HG02623 (cell line): ENCODE results near the gene PLA2G6.
"Not testable (repeated sequence)": the region's sequence is repeated elsewhere in the genome, so short reads cannot be mapped to it uniquely, and the experiment has no call there.

Experiments used
- ATAC-seq: cut with Tn5 transposase; IDR thresholded peaks from one replicate; pipeline ENCODE4 v1.9.1; 2021; ENCODE audit warnings: moderate library complexity; ENCODE audit not compliant: unreplicated experiment

Gene PLA2G6

DNA sequence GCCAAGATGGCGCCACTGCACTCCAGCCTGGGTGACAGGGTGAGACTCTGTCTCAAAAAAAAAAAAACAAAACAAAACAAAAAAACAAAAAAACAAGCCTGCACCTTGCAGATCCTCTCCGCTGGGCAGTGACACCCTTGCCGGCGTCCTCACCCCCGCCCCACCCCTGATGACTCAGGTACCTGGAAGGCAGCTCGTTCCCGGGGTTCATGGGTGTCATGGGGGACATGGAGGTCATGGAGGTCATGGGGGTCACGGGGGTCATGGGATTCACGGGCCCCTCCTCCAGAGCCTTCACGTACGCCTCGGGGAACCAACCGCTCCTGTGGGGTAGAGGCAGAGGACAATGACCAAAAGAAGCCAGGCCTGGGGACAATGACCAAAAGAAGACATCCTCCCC, 94.7 kb downstream of the PLA2G6 start:
- no peak for ATAC-seq

DNA sequence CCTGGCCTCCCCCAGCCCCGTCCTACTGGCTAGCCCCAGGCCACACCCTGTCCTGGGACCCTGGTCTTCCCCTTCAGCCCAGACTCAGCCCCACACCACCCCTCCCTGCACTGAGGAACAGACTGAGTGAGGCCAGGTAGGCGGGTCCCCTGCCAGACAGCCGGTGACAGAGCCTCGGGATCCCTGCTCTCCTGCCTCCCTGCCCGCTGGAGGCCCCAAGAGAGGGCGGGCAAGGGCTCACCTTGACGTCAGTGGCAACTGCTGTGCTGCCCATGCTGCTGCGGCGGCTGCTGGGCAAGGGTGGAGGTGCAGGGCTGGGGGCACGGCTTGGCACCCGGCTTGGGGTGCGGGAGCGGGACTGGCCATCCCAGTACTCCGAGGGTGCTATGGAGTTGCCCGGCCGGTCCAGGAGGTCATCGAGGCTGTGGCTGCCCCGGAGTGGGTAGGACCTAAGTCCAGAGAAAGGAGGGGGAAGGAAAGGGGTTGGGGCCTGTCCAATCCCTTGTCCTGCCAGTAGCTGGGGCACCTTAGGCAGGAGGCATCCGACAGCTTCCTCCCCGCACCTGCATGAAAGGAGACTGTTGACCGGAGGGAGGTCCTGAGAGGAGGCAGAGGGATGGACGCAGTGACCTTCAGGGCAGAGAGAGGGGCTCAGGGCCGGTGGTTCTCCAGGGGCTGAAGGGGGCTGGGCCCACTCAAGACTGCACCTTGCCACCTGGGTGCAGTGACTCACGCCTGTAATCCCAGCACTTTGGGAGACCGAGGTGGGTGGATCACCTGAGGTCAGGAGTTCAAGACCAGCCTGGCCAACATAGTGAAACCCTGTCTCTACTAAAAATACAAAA, 95.4 kb downstream of the PLA2G6 start:
- no peak for ATAC-seq

DNA sequence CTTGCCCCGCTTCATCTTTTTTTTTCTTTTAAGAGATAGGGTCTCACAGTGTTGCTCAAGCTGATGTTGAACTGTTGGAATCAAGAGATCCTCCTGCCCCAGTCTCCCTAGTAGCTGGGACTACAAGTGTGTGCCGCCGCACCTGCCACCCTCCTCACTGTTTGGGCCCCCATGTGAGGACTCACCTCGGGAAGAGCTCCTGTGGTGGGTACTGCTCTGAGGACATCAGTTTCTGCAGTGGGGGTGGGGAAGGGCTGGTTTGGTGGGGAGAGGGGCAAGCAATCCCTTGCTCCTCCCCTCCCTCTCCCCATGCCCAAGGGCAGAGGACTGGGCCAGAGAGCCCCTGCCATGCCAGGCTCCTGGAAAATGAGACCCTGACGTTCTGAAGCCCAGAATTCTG, 96.1 kb downstream of the PLA2G6 start:
- no peak for ATAC-seq

DNA sequence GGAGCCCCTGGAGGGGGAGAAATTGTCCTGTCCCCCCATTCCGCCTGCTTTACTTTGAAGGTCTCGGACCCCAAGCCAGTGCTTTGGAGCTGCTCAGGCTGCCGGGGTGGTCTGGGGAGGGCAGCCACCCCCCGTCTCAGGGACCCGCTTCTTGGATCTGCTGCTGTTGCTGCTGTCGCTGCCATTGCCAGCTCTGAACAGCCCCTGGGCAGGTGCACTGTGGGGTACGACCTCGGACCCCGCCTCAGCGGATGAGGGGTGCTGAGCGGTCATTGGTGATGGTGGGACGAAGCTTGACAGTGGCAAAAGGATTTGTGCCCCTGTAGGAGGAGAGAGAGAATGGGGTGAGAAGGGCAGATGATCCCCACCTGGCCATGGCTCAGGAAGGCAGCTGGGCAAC, 96.6 kb downstream of the PLA2G6 start:
- ATAC-seq: no peak

DNA sequence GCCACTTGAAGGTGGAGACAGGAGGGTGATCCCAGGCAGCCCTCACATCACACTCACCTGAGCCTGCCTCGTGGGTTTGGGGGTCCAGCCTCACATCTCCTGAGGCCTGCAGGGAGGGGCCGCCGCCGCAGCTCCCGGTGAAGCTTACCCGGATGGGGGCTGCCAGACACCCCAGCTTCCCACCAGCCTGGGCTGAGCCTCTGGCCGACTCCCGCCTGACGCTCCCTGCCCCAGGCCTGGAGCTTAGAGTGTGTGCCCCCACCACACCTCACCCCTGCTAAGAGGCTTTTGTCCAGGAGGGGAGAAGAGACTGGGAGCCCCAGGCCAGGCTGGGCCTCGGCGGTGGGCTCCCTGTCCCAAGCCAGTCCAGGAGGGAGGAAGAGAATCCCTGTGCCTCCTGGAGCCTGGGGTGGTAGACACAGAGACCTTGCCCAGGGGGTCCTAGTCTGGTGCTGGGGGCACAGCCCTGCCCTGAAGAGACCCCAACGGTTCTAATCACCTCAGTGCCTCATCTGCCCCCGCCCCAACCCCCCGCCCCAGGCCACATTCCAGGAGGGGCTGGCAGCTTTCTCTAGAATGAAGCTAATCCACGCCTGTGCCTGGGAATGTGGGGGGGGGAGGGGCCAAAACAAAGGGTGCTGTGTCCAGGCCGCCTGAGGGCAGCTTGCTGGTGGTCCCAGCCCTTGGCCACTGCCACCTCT, 97.5 kb downstream of the PLA2G6 start, which contains the start of gene SLC16A8:
Gene SLC16A8, minus strand, starts transcription at position 254 of the 701 bp plus-strand sequence. CDS start 1,311 bp downstream, outside the sequence.
- no peak for ATAC-seq

DNA sequence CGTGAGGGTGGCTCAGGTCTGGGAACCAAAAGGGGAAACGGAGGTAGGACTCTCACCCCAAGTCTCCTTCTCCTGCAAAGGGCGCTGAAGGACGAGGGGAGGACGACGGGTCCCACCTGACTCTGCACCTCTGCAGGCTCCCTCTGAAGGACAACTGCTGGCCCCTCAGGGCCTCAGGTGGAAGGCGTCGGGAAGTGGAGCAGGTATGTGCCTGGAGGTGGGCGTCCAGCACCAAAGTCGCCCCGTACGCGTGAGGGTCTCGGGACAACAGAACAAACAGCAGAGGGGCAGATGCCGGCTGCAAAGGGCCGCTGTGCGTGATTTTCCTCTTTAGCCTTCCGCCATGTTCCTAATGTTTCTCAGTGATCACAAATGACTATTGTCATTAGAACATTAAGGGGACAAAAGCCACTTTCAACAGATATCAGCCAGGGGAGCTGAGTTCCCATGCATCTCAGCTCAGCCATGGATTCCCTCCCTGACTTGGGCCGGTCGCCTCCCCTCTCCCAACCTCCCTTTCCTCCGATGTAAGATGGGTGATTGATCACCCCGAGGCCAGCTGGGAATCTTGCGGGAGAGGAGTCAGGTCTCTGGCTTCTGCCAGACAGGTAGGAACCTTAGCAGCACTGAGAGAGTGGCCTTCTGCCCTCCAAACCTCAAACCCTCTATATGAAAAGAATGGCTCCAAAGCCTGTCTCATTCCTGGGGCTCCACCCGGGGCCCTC, 98.5 kb downstream of the PLA2G6 start:
- ATAC-seq: no peak

DNA sequence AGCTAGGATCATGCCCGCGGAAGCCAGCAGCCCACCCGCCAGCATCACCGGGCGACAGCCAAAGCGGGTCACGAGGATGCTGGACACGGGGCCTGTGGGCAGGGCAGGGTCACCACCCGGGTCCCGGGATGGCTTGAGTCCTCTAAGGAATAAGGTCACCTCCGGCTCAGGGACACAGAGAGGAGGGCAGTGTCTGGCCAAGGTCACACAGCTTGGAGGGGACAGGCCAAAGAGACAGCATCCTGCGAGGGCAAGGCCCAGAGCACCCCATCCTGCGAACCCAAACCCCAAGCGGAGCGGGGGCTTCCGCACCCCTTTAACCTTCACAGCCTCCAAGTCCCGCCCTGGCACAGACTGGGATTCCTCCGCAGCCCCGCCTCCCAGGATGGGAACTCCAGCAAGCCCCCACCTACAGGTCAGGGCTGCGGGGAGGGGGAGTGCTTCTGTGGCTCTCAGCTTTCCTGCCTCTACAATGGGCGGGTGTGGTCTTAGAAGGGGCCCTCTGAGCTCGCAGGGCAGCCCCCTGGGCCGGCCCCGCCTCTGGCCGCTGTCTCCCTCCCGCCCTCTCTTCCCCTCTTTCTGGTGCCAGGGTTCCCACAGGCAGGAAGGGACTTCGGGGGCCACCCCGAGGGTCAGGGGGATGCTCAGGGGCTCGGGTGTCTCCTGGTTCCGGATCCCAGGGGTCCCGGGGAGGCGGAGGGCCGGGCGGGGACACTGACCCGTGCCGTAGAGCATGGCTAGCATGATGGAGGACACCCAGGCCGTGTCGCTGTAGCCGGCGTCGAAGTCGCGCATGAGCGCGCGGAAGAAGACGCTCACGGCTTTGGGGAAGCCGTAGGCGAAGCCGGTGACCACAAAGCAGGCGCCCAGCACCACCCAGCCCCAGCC, 99.4 kb downstream of the PLA2G6 start:
- no peak for ATAC-seq

DNA sequence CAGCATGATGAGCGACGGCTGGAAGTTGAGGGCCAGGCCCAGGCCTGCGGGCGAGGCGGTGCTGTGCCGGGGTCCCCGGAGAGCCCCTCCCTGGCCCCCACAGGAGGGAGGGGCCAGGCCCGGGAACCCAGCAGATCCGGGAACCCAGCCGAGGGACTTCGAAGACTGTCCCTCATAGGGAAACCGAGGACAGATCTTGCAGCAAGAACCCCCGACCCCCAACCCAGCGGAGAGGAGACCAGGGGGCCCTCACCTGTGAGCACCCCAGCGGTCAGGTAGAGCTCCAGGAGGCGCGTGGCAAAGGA, 100.0 kb downstream of the PLA2G6 start:
- no peak for ATAC-seq

DNA sequence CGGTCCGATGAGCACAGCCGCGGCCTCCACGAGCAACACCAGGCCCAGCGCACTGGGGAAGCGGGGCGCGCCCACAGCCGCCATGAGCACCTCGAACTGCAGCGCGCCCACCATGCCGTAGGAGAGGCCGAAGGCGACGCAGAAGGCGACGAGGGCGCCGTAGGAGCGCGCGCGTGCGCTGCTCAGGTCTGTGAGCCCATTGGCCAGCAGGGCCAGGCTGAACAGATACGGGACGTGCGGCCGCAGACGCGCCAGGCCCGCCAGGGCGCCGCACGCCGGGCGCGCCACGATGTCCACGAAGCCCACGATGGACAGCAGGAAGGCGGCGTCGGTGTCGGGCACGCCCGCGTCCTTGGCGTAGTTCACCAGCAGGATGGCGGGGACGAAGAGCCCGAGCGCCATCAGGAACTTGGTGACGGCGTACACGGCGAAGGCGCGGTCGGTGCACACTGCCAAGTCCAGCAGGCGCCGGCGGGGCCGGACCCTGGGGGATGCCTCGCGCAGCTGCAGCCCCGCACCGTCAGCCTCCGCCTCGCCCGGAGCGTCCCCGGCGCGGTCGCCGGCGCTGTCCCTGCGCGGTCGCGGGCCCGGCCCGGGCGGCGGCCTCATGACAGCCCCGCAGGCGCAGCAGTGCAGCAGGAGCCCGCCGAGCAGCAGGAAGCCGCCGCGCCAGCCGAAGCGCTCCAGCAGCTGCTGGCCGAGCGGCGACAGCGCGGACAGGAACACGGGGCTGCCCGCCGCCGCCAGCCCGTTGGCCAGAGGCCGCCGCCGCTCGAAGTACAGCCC, 100.6 kb downstream of the PLA2G6 start:
- ATAC-seq: no peak

DNA sequence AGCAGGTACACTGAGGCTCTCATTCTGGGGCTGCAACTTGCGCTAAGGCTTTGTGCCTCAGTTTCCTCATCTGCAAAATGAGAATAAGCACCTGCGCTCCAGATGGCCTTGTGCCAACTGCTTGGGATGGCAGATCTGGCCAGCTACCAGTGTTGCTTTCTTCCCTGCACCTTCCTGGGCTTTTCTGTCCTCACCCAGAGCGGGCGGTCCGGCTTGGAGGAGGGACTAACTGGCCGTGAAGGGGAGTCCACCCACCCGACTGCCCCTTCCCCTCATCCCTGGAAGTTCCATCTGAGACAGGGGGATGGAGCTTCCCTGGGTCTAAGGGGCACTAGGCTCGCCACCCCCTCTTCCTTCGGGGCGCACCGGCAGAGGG, 101.2 kb downstream of the PLA2G6 start:
- ATAC-seq: no peak

DNA sequence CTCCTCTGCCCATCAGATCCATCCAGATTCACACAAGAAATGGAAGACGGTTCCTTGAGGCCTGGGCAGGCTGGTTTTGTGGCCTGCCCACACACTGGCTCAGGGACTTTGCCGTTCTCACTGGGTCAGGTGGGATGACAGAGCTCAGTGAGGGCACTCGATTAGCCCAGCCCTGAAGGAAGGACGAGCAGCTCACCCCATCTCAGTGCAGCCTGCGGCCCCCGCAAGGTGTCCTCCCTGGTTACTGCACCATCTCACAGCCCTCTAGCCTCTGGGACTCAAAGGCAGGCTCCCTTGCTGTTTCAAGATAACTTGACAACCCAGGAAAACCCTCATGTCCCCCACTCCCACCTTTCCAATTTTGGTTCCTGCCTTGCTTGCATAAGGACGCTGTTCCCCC, 101.8 kb downstream of the PLA2G6 start:
- no peak for ATAC-seq

DNA sequence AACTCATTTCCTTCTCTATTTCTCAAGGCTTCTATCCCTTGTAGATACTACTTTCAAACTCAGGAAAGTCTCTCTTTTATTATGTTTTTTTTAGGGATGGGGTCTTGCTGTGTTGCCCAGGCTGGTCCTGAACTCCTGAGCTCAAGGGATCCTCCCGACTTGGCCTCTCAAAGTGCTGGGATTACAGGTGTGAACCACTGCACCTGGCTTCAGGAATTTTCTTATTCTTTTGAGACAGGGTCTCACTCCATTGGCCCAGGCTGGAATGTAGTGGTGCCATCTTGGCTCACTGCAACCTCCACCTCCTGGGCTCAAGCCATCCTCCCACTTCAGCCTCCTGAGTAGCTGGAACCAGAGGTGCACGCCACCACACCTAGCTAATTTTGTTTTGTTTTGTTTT, 102.4 kb downstream of the PLA2G6 start:
- not testable (repeated sequence) for ATAC-seq

DNA sequence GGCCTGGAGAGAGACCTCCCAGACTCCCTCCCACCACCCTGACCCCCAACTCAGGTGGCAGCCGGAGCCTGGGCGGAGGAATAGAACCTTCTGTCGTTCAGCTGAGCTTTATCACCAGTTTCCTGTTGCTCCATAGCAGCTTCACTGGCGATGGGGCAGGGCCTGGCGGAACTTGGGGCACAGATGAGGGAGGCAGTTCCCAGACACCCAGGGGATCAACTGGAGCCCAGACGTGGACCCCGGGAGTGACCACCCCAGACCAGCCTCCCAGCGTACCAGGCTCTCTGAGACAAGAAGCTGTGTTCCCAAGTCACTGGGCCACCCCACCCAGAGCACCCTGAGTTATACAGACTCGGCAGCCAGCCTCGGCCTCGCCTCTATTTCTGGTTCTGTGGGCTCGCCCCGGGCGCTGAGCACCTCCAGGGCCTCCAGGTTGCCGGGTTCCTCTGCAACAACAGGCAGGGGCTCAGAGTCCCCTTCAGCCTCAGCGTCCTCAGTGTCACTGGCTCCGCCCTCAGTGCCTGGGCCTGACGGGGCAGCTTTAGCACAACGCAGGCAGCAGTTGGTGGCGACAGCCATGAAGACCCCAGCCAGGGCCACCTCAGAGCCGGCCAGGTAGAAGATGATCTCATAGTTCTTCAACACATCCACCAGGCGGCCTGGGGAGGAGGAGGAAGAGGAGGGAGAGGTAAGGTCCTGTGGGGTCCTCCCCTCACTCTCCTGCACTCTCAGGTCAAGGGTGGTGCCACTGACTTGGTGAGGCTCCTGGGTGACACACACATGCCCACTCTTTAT, 103.4 kb downstream of the PLA2G6 start:
- ATAC-seq: no peak

DNA sequence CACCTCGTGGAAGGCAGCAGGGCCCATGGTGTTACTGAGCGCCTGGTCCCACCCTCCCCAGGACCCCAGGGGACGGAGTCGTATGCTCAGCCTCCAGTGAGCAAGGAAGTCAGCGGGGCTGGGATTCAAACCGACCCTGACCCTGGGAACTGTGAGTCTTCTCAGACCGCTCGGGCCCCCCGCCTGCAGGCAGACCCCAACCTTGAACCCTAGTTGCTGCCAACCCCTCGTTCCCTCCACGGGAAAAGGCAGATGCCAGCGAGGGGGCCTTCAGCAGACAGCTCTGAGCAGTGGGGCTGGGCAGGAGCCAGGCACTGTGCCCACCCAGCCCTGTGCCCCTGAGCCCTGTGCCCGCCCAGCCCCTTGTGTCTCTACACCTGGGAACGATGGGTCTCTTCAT, 104.0 kb downstream of the PLA2G6 start:
- ATAC-seq: no peak

DNA sequence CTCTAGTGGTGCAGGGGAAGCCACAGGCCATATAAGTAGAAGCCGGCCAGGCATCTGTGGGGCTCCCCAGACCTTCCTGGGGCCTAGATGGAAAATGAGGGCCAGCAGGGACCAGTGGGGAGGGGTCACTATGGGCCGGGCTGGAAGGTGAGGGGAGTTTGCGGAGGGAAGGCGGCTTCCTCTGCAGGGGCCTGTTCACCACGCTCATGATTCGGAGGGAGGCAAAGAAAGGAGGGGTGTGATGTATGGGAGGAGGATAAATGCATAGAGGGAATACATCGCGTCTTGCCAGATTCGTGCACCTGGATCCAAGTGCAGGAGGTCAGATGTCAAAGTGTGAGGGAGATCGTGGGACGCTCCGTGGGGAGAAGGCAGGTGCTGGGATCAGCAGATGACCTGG, 104.5 kb downstream of the PLA2G6 start:
- no peak for ATAC-seq

DNA sequence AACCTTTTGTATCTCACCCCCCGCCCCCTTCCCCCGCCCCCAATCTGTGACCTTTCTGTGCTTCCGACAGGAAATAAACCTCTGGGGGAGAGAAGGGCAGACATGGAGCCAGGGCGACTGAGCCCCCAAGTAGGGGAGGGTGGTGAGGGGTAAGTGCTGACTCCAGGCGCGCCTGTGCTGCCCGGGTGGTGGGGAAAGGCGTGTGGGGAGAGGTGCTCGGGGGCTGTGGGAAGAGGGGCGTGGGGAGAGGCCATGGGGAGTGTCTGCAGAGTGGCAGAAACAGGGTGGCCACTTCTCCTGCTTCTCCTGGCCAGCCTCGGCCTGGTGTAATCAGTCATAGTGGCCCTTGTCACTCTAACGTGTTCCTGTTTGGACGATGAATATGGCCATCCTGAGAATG, 105.7 kb downstream of the PLA2G6 start:
- ATAC-seq: no peak

DNA sequence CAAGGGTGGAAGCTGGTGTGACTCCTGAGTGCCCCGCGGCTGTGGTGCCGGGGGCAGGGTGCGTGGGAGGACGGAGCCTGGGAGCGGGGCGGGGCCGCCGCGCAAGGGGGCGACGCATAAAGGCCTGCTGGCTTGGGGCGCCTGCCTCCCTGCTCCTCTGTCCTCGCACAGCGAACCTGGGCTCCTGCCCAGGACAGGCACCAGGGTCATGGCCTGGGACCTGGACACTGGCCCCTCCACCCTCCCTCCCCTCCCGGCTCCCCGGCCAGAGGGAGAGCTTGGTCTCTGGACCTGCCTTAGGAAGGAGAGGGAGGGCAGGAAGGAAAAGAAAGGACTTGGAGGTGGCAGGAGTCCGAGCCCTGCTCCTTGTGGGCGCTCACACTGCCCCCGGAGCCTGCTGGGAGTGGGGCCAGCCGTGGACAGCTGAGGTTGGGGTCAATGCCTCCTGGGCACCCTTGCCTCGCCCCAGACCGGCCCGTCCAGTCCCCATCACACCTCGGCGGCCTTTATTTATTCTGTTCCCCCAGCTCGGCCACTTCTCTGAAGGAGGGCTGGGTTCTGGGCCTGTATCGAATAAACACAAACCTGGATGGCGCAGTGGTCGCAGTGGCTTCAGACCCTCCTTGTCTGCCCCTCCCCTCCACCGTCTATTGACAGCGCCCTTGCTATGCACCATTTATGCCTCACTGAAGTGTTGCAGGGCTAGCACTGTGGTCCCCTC, 106.4 kb downstream of the PLA2G6 start:
- no peak for ATAC-seq

DNA sequence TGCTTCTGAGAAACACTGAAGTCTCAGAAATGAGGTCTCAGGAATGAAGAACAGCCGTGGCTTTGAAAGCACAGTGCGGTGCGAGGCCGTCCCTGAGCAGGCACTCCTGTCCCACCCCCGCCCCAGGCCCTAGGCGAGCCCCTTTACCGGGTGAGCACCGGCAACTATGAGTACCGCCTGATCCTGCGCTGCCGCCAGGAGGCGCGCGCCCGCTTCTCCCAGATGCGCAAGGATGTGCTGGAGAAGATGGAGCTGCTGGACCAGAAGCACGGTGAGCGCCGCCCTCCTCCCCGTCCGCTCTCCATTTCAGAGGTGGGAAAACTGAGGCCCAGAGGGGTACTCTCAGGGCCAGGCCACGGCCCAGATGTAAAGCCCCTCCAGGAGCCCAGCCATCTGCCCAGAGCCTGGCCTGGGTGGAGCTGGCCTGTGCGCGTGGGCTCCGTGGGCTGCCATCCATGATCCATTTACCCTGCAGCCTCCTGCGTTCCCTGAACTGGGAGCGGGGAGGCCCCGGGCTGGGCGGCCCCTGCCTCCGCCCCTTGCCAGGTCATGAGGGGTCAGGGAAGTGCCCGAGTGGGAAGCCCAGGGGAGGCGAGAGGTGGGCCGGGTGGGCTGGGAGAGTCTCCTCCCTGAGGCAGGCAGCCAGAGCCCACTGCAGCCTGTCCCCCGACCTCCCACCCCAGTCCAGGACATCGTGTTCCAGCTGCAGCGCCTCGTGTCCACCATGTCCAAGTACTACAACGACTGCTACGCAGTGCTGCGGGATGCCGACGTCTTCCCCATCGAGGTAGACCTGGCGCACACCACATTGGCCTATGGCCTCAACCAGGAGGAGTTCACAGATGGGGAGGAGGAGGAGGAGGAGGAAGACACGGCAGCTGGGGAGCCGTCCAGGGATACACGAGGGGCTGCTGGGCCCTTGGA, 107.2 kb downstream of the PLA2G6 start:
- no peak for ATAC-seq
